Ishikawa (cell line): ENCODE results near the gene NEURL3.

ENCODE experiments used
- CEBPB ChIP-seq: IDR thresholded peaks from 2 replicates; pipeline ENCODE4 v1.6.1; 2012
- EGR1 ChIP-seq: IDR thresholded peaks from 2 replicates; pipeline ENCODE4 v1.6.1; 2012
- EP300 ChIP-seq: IDR thresholded peaks from 2 replicates; pipeline ENCODE4 v1.6.1; 2012; ENCODE audit warnings: borderline replicate concordance
- FOXM1 ChIP-seq: IDR thresholded peaks from 2 replicates; pipeline ENCODE4 v1.6.1; 2012; ENCODE audit warnings: low read depth, borderline replicate concordance
- RAD21 ChIP-seq: IDR thresholded peaks from 2 replicates; pipeline ENCODE4 v1.6.1; 2012; ENCODE audit warnings: low read depth
- TAF1 ChIP-seq: IDR thresholded peaks from 2 replicates; pipeline ENCODE4 v1.6.1; 2012; ENCODE audit warnings: low read depth, mild to moderate bottlenecking
- TEAD4 ChIP-seq: IDR thresholded peaks from 2 replicates; pipeline ENCODE4 v1.6.1; 2012
- ZBTB7A ChIP-seq: IDR thresholded peaks from 2 replicates; pipeline ENCODE4 v1.6.1; 2012; ENCODE audit warnings: low read depth
- TF ChIP-seq, protein P1 (sequence below): IDR thresholded peaks from 2 replicates; pipeline ENCODE4 v1.6.1; 2012
- TF ChIP-seq, protein P2 (sequence below): IDR thresholded peaks from 2 replicates; pipeline ENCODE4 v1.6.1; 2012; ENCODE audit warnings: low read depth, mild to moderate bottlenecking

DNA sequence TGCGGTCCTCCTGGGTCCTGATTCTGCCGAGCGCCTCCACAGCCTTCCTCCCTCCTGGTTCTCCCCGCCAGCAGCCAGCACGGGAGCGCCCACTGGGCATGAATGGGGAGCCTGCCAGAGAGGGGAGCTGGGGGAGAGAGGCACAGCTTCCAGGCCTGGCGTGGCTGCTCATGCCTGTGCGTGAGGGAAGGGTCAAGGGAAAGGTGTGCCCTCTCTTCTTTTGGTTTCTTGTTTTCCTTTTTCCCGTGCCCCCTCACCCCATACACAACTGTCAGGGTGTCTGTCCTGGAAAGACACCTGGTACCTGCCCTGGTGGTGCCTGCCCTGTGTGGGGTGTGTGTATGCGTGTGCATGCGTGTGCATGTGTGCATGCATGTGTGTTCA, 4.7 kb upstream of the NEURL3 start:
- no peak for TF ChIP-seq EP300
- no peak for TF ChIP-seq RAD21
- no peak for TF ChIP-seq TAF1
- TF ChIP-seq, protein P1, sequence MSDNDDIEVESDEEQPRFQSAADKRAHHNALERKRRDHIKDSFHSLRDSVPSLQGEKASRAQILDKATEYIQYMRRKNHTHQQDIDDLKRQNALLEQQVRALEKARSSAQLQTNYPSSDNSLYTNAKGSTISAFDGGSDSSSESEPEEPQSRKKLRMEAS = no peak
- TF ChIP-seq FOXM1 = no peak
- TF ChIP-seq ZBTB7A = no peak
- TF ChIP-seq, protein P2, sequence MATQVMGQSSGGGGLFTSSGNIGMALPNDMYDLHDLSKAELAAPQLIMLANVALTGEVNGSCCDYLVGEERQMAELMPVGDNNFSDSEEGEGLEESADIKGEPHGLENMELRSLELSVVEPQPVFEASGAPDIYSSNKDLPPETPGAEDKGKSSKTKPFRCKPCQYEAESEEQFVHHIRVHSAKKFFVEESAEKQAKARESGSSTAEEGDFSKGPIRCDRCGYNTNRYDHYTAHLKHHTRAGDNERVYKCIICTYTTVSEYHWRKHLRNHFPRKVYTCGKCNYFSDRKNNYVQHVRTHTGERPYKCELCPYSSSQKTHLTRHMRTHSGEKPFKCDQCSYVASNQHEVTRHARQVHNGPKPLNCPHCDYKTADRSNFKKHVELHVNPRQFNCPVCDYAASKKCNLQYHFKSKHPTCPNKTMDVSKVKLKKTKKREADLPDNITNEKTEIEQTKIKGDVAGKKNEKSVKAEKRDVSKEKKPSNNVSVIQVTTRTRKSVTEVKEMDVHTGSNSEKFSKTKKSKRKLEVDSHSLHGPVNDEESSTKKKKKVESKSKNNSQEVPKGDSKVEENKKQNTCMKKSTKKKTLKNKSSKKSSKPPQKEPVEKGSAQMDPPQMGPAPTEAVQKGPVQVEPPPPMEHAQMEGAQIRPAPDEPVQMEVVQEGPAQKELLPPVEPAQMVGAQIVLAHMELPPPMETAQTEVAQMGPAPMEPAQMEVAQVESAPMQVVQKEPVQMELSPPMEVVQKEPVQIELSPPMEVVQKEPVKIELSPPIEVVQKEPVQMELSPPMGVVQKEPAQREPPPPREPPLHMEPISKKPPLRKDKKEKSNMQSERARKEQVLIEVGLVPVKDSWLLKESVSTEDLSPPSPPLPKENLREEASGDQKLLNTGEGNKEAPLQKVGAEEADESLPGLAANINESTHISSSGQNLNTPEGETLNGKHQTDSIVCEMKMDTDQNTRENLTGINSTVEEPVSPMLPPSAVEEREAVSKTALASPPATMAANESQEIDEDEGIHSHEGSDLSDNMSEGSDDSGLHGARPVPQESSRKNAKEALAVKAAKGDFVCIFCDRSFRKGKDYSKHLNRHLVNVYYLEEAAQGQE = no peak
- no peak for TF ChIP-seq EGR1
- TF ChIP-seq CEBPB = no peak
- TF ChIP-seq TEAD4 = no peak
